CD4-positive, alpha-beta T cell treated with Interleukin-15 for 1 hour (primary cell): ENCODE measurements around the gene GPX3.

Source experiments
- DNase-seq: peaks from one replicate; pipeline ENCODE4 v3.0.0-alpha.2; 2020

The GPX3 gene

GRCh38 chr5:151058891-151059489 lies 38.6 kb downstream of the GPX3 start:
- DNase-seq: peak; percentile 30

- no peak for DNase-seq
Measured at GRCh38 chr5:151060742-151061141, 40.4 kb downstream of the GPX3 start.

GRCh38 chr5:151062405-151063141 lies 42.2 kb downstream of the GPX3 start:
- no peak for DNase-seq

GRCh38 chr5:151063142-151063989 lies 43.0 kb downstream of the GPX3 start:
- no peak for DNase-seq

GRCh38 chr5:151064916-151065499 lies 44.6 kb downstream of the GPX3 start:
- DNase-seq: no peak

GRCh38 chr5:151065609-151066008 lies 45.2 kb downstream of the GPX3 start:
- no peak for DNase-seq

GRCh38 chr5:151066920-151067319 lies 46.5 kb downstream of the GPX3 start:
- no peak for DNase-seq

GRCh38 chr5:151067632-151068432 lies 47.4 kb downstream of the GPX3 start:
- DNase-seq: no peak

- DNase-seq: no peak
Measured at GRCh38 chr5:151068433-151069197, 48.2 kb downstream of the GPX3 start.

GRCh38 chr5:151070449-151070848 lies 50.1 kb downstream of the GPX3 start:
- no peak for DNase-seq

GRCh38 chr5:151071021-151071420 lies 50.6 kb downstream of the GPX3 start:
- DNase-seq: no peak

- DNase-seq: no peak
Measured at GRCh38 chr5:151071848-151072629, 51.6 kb downstream of the GPX3 start.

- no peak for DNase-seq
Measured at GRCh38 chr5:151072630-151073025, 52.2 kb downstream of the GPX3 start.

- no peak for DNase-seq
Measured at GRCh38 chr5:151073280-151073679, 52.9 kb downstream of the GPX3 start.

GRCh38 chr5:151074557-151074956 lies 54.2 kb downstream of the GPX3 start:
- DNase-seq: no peak

GRCh38 chr5:151075698-151076331 lies 55.4 kb downstream of the GPX3 start:
- DNase-seq: no peak

- no peak for DNase-seq
Measured at GRCh38 chr5:151076616-151077015, 56.2 kb downstream of the GPX3 start.

- no peak for DNase-seq
Measured at GRCh38 chr5:151077419-151077818, 57.0 kb downstream of the GPX3 start.

- no peak for DNase-seq
Measured at GRCh38 chr5:151077967-151078366, 57.6 kb downstream of the GPX3 start.
